HG03565 (cell line): ENCODE measurements around the gene FXN.
"Not testable (repeated sequence)": the region's sequence is repeated elsewhere in the genome, so short reads cannot be mapped to it uniquely, and the experiment has no call there.

ENCODE experiments used
- ATAC-seq: cut with Tn5 transposase; IDR thresholded peaks from one replicate; pipeline ENCODE4 v1.9.1; 2021; ENCODE audit warnings: mild to moderate bottlenecking, moderate library complexity; ENCODE audit not compliant: unreplicated experiment

FXN gene

DNA sequence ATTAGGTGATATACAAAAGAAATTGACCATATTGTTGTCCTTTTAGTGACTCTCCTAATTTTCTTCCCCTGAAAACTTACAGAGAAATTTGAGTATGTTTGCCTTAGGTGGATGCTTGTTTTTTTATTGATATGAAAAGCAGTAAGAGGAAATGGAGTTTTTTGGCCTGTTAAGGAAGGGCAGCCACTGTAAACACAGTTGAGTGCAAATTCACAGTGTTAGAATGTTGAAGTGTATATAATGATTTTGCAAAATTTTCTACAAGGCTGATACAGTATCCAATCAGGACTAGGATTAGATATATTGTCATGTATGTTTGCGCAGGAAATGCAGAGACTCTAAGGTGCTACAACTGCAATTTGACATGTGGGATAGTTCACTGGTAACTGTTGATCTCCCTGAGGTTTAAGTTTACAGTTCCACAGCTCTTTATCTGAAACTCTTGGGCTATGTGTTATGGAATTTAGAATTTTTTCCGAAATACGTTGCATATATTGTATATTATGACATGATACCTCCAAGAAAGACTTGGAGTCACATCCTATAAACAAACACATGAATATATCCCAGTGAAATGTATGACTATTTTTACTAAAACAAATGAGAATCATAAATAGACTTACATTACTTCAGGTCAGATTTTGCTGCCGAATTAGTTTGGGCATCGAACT is 62.5 kb downstream of the FXN start:
- no peak for ATAC-seq

DNA sequence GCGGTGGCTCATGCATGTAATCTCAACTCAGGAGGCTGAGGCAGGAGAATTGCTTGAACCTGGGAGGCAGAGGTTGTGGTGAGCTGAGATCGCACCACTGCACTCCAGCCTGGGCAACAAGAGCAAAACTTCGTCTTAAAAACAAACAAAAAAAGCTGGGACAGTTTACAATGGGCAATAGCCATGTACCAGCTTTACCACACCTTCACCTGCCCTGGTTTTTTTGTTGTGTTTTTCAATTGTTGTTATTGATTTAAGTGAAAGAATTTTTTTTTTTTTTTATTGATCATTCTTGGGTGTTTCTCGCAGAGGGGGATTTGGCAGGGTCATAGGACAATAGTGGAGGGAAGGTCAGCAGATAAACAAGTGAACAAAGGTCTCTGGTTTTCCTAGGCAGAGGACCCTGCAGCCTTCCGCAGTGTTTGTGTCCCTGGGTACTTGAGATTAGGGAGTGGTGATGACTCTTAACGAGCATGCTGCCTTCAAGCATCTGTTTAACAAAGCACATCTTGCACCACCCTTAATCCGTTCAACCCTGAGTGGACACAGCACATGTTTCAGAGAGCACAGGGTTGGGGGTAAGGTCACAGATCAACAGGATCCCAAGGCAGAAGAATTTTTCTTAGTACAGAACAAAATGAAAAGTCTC is 67.9 kb downstream of the FXN start:
- not testable (repeated sequence) for ATAC-seq

DNA sequence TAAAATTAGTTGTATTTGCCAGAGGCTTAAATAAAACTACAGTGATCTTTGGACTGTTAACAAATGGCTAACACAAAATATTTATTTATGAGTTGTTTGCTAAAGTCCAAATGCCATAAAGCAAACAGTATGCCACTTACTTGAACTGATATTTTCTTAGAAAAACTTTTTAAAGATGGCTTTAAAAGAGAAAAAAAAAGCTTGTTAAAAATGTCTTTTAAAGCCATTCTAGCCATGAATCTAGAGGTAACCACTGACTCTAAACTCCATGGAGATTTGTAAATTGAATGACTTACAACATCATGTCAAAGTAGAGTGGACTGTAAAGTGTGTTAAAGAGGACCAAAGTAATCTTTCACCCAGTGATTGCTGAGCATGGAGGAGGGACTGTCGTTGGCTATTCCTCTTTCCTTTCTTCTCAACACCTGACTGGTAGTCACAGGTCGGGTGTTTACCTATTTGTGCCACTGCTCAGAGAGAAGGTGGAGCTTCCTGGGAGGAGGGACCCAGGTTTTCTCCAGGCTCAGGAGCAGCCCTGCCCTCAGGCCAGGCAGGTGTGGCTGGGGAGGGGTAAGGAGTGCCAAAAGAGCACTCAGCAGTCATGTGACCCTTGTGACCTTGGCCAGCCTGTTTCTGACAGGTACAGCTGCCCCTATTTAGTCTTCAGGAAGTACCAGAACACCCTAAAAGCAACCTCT is 69.4 kb downstream of the FXN start:
- ATAC-seq: no peak

DNA sequence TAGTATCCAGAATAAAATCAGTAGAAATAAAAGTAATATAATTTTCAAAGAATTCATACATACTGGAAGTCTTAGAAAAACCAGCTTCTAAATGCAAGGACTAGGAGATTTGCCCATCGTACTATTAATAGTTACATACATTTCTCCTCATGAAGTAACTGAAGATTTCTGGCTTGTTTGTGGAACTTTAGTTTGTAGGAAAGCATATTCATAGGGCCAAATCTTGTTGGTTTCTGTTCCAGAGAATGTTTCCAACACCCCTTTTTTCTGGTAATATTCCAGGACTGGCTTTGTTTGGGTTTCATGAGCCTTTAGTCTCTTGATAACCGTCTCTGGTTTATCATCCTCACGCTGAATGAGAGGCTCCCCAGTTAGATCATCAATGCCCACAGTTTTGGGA is 72.2 kb downstream of the FXN start:
- ATAC-seq: no peak

DNA sequence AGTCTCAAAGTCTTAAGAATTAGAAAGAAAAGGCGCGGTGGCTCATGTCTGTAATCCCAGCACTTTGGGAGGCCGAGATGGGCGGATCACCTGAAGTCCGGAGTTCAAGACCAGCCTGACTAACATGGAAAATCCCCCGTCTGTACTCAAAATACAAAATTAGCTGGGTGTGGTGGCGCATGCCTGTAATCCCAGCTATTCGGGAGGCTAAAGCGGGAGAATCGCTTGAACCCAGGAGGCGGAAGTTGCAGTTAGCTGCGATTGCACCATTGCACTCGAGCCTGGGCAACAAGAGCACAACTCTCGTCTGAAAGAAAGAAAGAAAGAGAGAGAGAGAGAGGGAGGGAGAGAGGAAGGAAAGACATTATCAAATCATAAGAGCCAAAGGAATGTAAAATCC is 73.2 kb downstream of the FXN start:
- ATAC-seq: not testable (repeated sequence)

DNA sequence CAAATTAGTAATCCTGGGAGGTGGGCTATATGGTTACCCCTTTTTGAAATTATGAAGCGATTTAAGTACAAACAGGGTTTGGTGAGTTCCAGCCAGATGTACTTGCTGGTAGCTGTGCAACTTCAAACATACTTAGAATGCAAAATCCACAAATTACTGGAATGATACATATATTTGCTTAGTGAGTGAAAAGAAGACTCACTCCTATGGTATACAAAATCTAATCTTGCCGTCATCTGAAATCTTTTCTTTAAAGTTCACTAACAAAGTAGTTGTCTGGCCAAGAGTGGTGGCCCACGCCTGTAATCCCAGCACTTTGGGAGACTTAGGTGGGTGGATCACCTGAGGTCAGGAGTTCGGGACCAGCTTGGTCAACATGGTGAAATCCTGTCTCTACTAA is 73.6 kb downstream of the FXN start:
- ATAC-seq: no peak

DNA sequence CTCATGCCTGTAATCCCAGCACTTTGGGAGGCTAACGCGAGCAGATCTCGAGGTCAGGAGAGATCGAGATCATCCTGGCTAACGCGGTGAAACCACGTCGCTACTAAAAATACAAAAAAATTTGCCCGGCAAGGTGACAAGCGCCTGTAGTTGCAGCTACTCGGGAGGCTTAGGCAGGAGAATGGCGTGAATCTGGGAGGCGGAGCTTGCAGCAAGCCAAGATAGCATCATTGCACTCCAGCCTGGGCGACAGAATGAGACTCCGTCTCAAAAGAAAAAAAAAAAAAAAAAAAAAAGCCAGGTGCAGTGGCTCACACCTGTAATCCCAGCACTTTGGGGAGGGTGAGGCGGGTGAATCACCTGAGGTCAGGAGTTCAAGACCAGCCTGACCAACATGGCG is 77.1 kb downstream of the FXN start:
- ATAC-seq: not testable (repeated sequence)

DNA sequence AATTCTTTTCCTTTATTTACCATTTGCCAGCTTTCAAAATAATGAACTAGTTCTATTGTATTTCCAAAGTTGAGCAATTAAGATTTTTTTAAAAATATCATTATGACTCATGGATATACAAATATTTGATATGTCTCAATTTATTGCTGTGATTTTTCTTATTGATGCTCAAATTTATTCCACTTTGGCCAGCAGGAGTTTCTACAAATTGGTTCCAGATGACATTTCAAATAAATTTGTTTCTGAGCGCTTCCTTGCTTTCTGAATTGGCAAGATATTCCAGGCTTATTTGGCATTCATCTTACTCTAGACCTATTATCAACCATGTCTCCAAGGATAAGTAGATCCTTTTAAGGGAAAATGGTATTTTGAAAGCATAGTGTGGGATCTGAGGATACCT is 80.1 kb downstream of the FXN start:
- ATAC-seq: no peak

DNA sequence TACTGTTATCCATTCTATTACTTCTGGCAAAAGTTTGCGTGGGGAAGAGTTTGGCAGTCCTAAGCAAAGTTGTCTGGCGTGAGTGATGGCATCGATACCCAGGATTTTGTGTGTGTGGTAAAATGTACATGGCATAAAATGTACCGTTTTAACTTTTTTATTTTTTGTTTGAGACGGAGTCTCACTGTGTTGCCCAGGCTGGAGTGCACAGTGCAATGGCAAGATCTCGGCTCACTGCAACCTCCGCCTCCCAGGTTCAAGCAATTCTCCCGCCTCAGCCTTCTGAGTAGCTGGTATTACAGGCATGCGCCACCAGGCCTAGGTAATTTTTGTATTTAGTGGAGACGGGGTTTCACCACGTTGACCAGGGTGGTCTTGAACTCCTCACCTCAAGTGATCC is 83.1 kb downstream of the FXN start:
- ATAC-seq: no peak

DNA sequence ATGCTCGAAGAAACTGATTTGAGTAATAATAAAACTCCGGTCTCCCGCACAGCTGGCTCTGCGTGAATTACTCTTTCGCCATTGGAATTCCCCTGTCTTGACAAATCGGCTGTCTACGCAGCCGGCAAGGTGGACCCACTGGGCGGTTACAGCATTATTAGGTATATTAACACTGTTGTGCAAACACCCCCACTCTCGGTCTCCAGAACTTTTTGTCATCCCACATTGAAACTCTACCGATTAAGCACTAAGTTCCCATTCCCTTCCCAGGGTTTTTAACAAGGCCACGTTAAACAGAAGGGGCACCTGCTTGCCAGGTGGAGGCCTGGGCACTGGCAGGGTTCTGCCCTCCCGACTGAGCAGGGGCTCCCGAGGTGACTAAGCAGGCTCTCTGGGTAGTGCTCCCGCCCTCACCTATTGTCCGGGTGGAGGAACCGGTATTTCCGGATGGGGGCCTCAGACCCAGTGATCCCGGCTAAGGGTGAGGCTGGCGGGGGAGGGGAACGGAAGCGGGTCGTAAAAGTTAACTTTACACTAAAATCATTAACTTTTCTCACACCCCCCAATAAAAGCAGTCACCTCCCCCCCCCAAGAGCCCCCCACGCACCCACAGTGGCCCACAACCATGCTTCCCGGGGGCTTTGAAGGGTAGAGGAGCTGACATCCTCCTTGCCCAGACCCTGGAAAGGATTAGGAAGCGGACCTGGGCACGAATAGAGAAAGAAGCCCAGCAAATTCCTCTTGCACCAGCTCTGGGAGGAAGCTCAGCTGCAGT is 85.0 kb downstream of the FXN start:
- no peak for ATAC-seq

DNA sequence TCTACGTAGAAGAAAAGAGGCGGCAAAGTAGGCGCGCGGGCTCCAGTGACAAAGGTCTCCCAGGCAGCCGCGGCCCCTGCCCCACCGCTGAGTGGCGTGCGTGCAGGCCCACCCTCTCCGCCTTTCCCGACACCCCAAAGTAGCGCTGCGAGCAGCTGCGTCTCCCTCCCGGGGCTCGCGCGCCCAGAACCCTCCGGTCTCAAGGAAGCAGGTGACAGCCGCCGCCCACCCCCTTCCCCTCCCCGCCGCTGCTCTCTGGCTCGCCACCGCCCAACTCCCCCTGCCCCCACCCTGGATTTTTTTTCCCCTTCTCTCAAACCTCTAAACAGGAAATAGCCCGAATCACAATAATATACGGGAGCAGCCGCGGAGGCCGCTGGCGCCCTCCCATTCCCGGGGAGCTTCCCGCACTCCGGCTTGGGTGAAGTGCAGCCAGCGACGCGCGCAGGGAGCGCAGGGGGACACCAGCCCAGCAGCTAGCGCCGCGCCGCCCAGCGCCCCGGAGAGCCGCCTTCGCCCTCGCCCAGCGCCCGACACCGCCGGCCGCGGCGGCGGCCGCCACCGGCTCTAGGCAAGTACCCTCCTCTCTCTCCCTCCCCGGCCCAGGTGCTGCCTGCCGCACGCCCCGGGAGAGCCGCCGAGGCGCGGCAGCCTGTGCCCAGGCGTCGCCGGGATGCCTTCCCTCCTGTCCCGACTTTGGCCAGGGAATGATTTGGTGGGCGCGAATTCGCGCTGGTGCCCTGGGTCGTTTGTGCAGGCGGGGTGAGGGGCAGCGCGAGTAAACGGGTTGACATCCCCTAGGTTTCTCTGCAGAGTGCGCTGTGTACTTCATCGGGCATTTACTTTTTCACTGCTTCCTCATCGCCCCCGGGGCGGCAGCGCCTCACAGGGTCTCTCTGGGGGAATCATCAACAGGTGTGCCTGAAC is 85.9 kb downstream of the FXN start:
- ATAC-seq: no peak

DNA sequence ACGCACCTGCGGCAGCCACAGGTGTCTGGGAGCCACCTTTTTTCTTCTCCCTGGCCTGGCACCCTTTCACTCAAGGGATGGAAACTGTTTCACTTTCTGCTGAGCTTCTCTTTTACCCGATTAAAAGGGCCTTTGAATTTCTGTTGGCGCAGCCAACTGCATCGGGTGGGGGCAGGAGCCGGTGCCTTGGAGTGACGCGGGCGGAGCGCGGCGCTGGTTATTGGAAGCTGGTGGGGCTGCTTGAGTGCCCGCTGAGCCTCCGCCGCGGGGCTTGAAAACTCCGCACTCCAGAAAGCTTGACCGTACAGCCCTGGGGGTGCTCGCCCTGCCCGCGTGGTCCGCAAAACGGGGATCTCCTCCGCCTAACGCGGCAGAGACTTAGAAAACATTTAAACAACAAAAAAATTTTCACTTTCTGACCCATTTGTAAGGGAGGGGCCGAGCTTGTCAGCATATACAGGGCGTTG is 86.6 kb downstream of the FXN start:
- ATAC-seq: no peak

DNA sequence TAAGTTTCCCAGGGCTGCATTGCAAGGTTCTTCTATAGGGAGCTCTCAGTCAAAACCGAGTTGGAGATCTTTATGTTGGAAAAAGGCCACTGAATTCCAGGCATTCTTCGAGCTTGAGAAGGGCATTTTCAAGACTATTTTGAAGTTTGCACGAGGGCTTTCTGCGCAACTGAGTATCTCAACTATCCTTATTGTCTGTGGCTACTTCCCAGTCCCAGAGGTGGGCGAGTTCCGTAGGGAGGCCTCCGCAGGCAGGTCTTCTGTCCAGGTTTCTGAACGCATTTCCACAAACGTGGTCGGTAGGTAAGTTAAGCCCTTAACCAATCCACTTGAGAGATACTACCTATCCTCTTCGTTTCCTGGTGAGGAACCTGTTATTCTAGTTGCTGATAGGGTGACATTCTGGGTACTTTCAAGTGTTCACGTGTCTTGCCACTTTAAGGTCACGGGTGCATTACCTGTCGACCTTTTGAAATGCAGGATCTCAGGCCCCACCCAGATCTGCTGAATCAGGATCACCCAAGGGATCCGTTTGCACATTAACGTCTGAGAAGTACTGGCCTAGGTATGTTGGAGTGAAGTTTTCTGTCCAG is 87.1 kb downstream of the FXN start:
- ATAC-seq: no peak

DNA sequence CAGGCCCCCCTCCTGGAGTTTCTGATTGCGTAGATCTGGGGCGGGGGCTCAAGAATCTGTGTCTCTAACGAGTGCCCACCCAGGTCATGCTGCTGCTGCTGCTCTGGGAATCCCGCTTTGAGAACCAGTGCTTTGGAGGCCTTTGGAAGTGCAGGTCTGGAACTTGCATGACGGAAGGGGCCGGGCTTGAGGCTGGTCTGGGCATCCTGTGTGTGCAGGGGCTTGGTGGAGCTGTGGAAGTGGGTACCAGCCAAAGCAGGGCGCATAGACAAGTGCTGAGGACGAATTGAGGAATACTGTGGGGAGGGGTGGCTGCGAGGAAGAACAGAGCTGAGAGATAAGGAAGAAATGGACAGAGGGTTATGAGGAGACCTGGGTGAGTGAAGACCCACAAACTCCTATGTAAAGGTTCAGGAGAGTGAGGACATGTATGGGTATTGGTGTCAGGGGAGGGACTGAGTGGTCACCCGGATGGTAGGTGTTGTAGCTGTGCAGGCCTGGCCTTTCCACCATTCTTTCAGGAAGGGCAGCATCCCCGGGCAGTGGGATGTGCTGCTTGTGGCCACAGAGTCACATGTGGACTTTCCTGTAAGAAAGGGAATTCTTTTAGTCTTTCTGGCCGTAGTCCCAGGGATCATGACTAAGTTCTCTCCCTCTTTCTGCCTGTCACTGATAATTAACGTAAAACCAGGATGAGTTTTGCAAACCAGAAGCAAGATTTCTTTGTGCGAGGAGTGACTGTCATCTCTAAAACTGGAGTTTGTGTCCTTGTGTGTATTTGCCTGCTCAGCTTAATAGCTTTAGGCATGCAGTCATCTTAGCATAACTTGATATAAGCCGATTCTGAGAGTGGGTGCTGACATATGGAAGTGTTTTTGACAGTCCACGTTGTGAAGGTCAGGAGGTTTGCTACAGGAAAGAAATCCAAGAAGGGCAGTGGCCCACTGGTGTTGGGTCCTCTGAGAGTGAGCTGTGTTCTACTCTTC is 95.2 kb downstream of the FXN start:
- no peak for ATAC-seq

DNA sequence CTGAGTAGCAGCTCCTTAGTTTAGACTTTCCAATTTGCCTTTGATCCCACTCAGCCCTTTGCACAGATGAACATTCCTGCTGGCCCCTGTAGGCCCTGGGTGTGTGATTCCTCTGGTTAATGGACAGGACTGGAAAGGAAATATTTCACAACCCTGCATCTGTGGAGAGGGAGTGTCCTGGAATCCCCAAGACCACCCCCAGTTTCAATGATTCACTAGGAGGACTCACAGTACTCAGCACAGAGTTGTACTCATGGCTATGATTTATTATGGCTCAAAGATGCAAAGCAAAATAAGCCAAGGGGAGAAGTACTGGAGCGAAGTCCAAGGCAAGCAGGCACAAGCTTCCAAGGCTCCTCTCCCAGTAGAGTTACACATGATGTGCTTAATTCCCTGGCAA is 96.1 kb downstream of the FXN start:
- ATAC-seq: no peak

DNA sequence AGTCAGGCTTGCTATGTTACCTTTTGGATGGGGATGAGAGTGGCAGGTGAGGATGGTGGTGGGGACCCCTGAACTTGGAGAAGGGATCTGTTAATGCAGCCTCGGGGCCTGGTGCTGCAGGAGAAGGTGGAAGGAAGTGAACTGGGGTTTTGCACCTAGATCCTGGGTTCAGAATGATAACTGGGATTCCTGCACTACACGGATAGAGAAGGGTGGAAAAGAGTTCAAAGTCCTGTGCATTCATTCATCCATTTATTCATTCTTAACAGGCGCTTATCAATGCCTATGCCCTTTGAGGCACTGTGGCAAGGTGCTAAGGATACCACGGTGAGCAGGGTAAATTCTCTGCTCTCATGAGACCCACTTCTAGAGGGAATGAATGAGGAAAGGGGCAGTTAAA is 96.8 kb downstream of the FXN start:
- no peak for ATAC-seq

DNA sequence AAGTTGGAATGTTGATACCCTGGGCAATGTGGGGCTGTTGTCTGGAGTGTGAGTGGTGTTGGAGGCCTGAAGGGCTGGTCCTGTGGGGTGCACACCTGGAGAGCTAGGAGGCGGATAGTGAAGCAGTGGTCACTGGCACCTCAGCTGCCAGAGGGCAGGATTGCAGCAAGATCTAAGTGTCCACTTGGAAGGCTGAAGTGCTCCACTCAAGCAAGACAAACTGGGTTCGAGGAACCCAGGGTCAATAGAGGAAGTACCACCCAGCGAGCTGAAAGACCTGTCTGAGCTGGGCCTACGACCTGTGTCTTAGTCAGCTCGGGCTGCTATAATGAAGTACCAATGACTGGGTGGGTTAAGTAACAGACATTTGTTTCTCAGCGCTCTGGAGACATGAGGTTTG is 98.9 kb downstream of the FXN start:
- ATAC-seq: no peak

DNA sequence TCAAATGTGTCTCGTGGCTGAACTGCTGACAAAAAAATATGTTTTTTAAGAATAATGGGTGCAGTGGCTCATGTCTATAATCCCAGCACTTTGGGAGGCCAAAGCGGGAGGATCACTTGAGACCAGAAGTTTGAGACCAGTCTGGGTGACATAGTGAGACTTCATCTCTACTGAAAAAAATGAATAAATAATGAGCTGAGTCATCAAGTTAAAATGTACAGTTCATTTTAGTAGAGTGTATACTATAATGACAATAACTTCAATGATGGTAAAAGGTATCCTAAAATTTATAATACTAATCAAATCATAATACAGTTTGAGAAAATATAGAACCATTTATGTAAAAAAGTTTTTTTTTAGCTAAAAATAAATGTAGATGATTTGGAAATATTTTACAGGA is 100.6 kb downstream of the FXN start:
- ATAC-seq: no peak

DNA sequence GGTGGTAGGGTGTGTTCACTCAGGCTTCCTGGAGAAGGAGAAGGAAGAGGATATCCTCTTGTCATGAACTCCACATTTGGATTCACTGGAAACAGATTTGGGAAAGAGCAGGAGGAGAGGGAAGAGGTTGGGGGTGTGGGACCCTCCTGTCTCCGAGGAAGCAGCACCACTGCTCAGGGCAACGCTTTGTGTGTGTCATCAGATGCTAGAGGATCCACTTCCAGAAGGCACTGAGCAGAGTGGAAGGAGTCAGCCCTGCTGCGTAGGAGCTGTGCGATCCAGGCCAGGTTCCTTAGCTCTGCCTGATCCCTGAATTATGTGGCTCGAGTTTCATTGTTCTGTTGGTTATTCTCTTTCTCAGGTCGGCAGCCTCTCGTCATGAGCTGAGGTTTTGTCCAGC is 101.2 kb downstream of the FXN start:
- no peak for ATAC-seq
